OCI-LY3 (cell line): Measurements from ENCODE around the gene IGSF5.
"Not testable (repeated sequence)": the region's sequence is repeated elsewhere in the genome, so short reads cannot be mapped to it uniquely, and the experiment has no call there.

Experiments
- EZH2phosphoT487 ChIP-seq: fragments of 200-600 bp; shearing (Covaris generic); IDR thresholded peaks from 2 replicates; pipeline ENCODE4 v1.6.1; 2018; ENCODE audit warnings: antibody characterized with exemption, mixed run types, low read depth
- TF ChIP-seq, protein P1 (sequence below): fragments of 200-600, 300-600 bp; sonication (generic); IDR thresholded peaks from 2 replicates; pipeline ENCODE4 v1.5.1; 2014; ENCODE audit warnings: antibody characterized with exemption, low read length, low read depth

DNA sequence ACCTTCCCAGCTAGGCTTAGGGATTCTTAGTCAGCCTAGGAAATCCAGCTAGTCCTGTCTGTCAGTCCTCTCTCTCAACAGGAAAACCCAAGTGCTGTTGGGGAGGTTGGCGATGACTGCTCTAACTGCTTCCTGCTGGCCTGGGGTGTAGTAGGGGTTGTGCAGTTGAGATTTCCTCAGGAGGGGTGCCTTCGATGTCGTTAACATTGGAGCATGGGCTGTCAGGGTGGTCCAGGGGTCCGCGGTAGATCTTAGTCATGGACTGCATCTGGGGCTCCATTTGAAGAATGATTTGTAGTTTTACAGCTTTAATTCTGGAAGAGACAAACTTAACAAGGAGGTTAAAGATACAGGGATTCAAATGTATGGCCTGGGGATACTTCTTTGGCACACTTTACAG is 5.5 kb upstream of the IGSF5 start:
- TF ChIP-seq, protein P1, sequence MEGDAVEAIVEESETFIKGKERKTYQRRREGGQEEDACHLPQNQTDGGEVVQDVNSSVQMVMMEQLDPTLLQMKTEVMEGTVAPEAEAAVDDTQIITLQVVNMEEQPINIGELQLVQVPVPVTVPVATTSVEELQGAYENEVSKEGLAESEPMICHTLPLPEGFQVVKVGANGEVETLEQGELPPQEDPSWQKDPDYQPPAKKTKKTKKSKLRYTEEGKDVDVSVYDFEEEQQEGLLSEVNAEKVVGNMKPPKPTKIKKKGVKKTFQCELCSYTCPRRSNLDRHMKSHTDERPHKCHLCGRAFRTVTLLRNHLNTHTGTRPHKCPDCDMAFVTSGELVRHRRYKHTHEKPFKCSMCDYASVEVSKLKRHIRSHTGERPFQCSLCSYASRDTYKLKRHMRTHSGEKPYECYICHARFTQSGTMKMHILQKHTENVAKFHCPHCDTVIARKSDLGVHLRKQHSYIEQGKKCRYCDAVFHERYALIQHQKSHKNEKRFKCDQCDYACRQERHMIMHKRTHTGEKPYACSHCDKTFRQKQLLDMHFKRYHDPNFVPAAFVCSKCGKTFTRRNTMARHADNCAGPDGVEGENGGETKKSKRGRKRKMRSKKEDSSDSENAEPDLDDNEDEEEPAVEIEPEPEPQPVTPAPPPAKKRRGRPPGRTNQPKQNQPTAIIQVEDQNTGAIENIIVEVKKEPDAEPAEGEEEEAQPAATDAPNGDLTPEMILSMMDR, result not testable (repeated sequence)
- not testable (repeated sequence) for TF ChIP-seq EZH2phosphoT487
